Upper lobe of left lung (tissue), 4 donors: ENCODE results near the gene FBXW11.

Source experiments
- CTCF ChIP-seq, 6 experiments: fragments of 450-650 bp in 4 of 6; fragments of 200-600 bp in 2 of 6; sonication (generic) in 2 of 6; IDR thresholded peaks; one replicate each; pipeline ENCODE4 v1.5.1; 2016 to 2019; ENCODE audit warnings: antibody characterized with exemption in 6 of 6
- POLR2A ChIP-seq, 4 donors: fragments of 450-650 bp; IDR thresholded peaks; one replicate each; pipeline ENCODE4 v1.5.1; 2016 to 2017; ENCODE audit warnings: antibody characterized with exemption in 4 of 4, mild to moderate bottlenecking in 2 of 4

- no peak for TF ChIP-seq POLR2A (IDR thresholded peaks at IDR 0.05)
- TF ChIP-seq CTCF (IDR thresholded peaks at IDR 0.05): no peak
Observed at GRCh38 chr5:171882118-171882517, 124.3 kb downstream of the FBXW11 start.
